G401.6 (cell line): Measurements from ENCODE around the gene GJA4.
"Not testable (repeated sequence)": the region's sequence is repeated elsewhere in the genome, so short reads cannot be mapped to it uniquely, and the experiment has no call there.

Source experiments
- FAIRE-seq: peaks from 2 replicates; lab custom pipeline; 2012; peaks lifted over from hg19 to GRCh38; lab: Jason Lieb, UNC

GJA4 gene

GRCh38 chr1:34770891-34771504 is 21.8 kb upstream of the GJA4 start:
- FAIRE-seq = no peak

GRCh38 chr1:34771573-34772371 is 21.0 kb upstream of the GJA4 start:
- no peak for FAIRE-seq

GRCh38 chr1:34773114-34773513 is 19.7 kb upstream of the GJA4 start:
- FAIRE-seq = not testable (repeated sequence)

GRCh38 chr1:34774957-34775356 is 17.8 kb upstream of the GJA4 start:
- no peak for FAIRE-seq

GRCh38 chr1:34776911-34777310 is 15.9 kb upstream of the GJA4 start:
- FAIRE-seq = no peak

- FAIRE-seq = no peak
Observed at GRCh38 chr1:34777519-34778321, 15.1 kb upstream of the GJA4 start.

- FAIRE-seq = no peak
Observed at GRCh38 chr1:34778381-34778780, 14.4 kb upstream of the GJA4 start.

GRCh38 chr1:34779005-34779404 is 13.8 kb upstream of the GJA4 start:
- FAIRE-seq = no peak

GRCh38 chr1:34779526-34779925 is 13.3 kb upstream of the GJA4 start:
- no peak for FAIRE-seq

GRCh38 chr1:34779962-34780361 is 12.8 kb upstream of the GJA4 start:
- no peak for FAIRE-seq

GRCh38 chr1:34780528-34780927 is 12.3 kb upstream of the GJA4 start:
- FAIRE-seq = no peak

- FAIRE-seq = no peak
Observed at GRCh38 chr1:34781071-34781843, 11.5 kb upstream of the GJA4 start, which contains the start of gene GJB3. TSS of gene GJB3 (plus strand) at chr1:34781214. CDS start at chr1:34784763, 3,549 bp downstream.

GRCh38 chr1:34781844-34782391 is 10.9 kb upstream of the GJA4 start:
- no peak for FAIRE-seq

GRCh38 chr1:34784751-34785221 is 8.0 kb upstream of the GJA4 start:
- no peak for FAIRE-seq

GRCh38 chr1:34785231-34785874 is 7.4 kb upstream of the GJA4 start:
- FAIRE-seq = no peak

- no peak for FAIRE-seq
Observed at GRCh38 chr1:34785875-34786470, 6.8 kb upstream of the GJA4 start.

- FAIRE-seq = peak; percentile 46
Observed at GRCh38 chr1:34786521-34787325, 6.1 kb upstream of the GJA4 start.

- no peak for FAIRE-seq
Observed at GRCh38 chr1:34787461-34788420, 5.1 kb upstream of the GJA4 start.

GRCh38 chr1:34790985-34791384 is 1.8 kb upstream of the GJA4 start:
- no peak for FAIRE-seq
